PC-3 (cell line): Measurements from ENCODE around the gene LMO1. TPM values are rescaled to one million over a fixed set of nuclear protein-coding genes. Genes with fewer than 3 reads are reported as not detected.

Experiments
- ATAC-seq: fragments of 200-7000 bp; cut with Tn5 transposase; 2 replicates; pipeline ENCODE4 v1.9.1; 2020; ENCODE audit warnings: mild to moderate bottlenecking, moderate library complexity
- BruUV-seq: library from RNA; stranded (reverse); fragments of 400-500 nt; replicated peaks from 2 replicates; lab custom pipeline; 2021; lab: Mats Ljungman, UMichigan
- CTCF ChIA-PET: fragments of 300-600 bp; sonication (Branson Sonifier 250); formaldehyde crosslinking; loops from one replicate; lab custom pipeline; 2022; ENCODE audit warnings: antibody characterized with exemption; lab: Charles Lee
- POLR2A ChIA-PET: fragments of 300-600 bp; sonication (Branson Sonifier 250); formaldehyde crosslinking; loops from one replicate; lab custom pipeline; 2022; ENCODE audit warnings: antibody characterized with exemption; ENCODE audit not compliant: unreplicated experiment; lab: Charles Lee
- DNase-seq: peaks from one replicate; pipeline ENCODE4 v3.0.0-alpha.2; 2015
- H2AFZ ChIP-seq: fragments of 300-600 bp; sonication (generic); 2 replicates; pipeline ENCODE4 v1.6.0; 2016; ENCODE audit warnings: antibody characterized with exemption, low read length
- H3F3A ChIP-seq: fragments of 300-600 bp; sonication (generic); one replicate; pipeline ENCODE4 v1.6.0; 2017; ENCODE audit warnings: antibody characterized with exemption, low read length, control low read depth, mild to moderate bottlenecking; ENCODE audit not compliant: unreplicated experiment
- H3K27ac ChIP-seq: fragments of 300-600 bp; sonication (generic); 2 replicates; pipeline ENCODE4 v1.5.1; 2016; ENCODE audit warnings: mild to moderate bottlenecking, low read length
- H3K27me3 ChIP-seq: fragments of 300-600 bp; sonication (generic); 2 replicates; pipeline ENCODE4 v1.6.1; 2016; ENCODE audit warnings: low read length, mixed read lengths
- H3K36me3 ChIP-seq: fragments of 300-600 bp; sonication (generic); 2 replicates; pipeline ENCODE4 v1.6.1; 2016; ENCODE audit warnings: low read depth, mixed run types, low read length, mixed read lengths
- H3K4me1 ChIP-seq: fragments of 300-600 bp; sonication (generic); 2 replicates; pipeline ENCODE4 v1.5.1; 2016; ENCODE audit warnings: low read length; ENCODE audit not compliant: insufficient read depth
- H3K4me2 ChIP-seq: fragments of 300-600 bp; sonication (generic); 2 replicates; pipeline ENCODE4 v1.6.0; 2016; ENCODE audit warnings: low read length
- H3K4me3 ChIP-seq: fragments of 300-600 bp; sonication (generic); 2 replicates; pipeline ENCODE4 v1.5.1; 2016; ENCODE audit warnings: mild to moderate bottlenecking, low read length, mixed read lengths
- H3K79me2 ChIP-seq: fragments of 300-600 bp; sonication (generic); 2 replicates; pipeline ENCODE4 v1.6.1; 2017; ENCODE audit warnings: low read length, mixed read lengths
- H3K9ac ChIP-seq: fragments of 300-600 bp; sonication (generic); 2 replicates; pipeline ENCODE4 v1.6.0; 2016; ENCODE audit warnings: mild to moderate bottlenecking, low read length
- H3K9me2 ChIP-seq: fragments of 300-600 bp; sonication (generic); replicated peaks from 2 replicates; pipeline ENCODE4 v1.6.1; 2016; ENCODE audit warnings: mixed run types, low read length, mixed read lengths
- H3K9me3 ChIP-seq: fragments of 300-600 bp; sonication (generic); 2 replicates; pipeline ENCODE4 v1.6.1; 2016; ENCODE audit warnings: low read length, mixed read lengths
- H4K20me1 ChIP-seq: fragments of 300-600 bp; sonication (generic); 2 replicates; pipeline ENCODE4 v1.6.1; 2016; ENCODE audit warnings: low read length, mixed read lengths
- EZH2 ChIP-seq: fragments of 300-600 bp; sonication (generic); IDR thresholded peaks from one replicate; pipeline ENCODE4 v1.6.1; 2017; ENCODE audit warnings: antibody characterized with exemption, mild to moderate bottlenecking, low read length; ENCODE audit not compliant: unreplicated experiment
- EZH2phosphoT487 ChIP-seq: fragments of 300-600 bp; sonication (generic); IDR thresholded peaks from 2 replicates; pipeline ENCODE4 v1.6.1; 2018; ENCODE audit warnings: mild to moderate bottlenecking, antibody characterized with exemption, low read length, borderline replicate concordance
- intact Hi-C: fragments of 100-400 bp; cut with micrococcal nuclease; formaldehyde crosslinking; loops from 2 replicates; pipeline ENCODE4 v1.9.0; 2023
- total RNA-seq: library from RNA; depleted of rRNA; stranded (reverse); fragments of >200 nt; gene quantifications from 2 replicates; pipeline ENCODE4 v1.2.3, GENCODE V29; 2014
- TF ChIP-seq, protein P1 (sequence below): fragments of 300-600 bp; sonication (generic); conservative IDR thresholded peaks from 2 replicates; pipeline ENCODE4 v1.5.1; 2017; ENCODE audit warnings: antibody characterized with exemption, low read depth, mild to moderate bottlenecking, low read length

LMO1 gene
- total RNA-seq, 1 experiment from 2014 or later = 0.15 TPM

DNA sequence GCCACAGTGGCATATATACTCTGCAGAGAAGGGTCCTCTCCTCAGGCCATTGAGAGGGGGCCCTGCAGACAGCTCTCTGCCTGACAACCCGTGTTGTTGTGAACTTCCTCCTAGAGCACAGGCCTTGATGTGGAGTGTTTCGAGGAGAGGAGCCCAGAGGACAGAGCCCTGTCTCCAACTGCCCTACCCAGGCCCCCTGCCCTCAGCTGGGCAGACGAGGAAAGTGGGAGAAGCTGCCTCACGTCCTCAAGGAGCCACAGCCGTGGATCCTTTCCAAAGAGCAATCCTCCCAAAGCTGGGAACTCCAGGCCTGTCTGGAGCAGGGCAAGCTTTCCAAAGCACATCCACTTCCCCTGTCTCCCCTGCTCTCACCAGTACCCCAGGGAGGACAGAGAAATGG, 10.7 kb downstream of the LMO1 start:
- H3K9me2 ChIP-seq = no peaks in the 10 kb centered on the region
- ChIA-PET CTCF (no interaction called here), POLR2A (no interaction called here)

DNA sequence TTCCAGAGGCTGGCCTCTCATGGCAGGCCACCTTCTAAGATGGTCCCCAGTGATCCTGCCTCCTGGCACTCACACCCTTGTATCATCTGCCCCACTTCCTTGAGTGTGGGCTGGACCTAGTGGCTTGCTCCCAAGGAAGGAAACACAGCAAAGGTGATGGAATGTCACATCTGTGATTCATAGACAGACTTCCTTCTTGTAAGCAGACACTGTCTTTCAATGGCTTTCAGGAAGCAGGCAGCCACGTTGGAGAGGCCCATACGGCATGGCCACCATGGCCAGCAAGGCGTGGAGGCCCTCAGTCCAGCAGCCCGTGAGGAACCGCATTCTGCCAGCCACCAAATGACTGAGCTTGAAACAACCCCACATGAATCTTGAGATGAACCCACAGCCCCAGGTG, 11.3 kb downstream of the LMO1 start:
- no peak for TF ChIP-seq EZH2phosphoT487
- TF ChIP-seq EZH2 = no peak
- TF ChIP-seq, protein P1, sequence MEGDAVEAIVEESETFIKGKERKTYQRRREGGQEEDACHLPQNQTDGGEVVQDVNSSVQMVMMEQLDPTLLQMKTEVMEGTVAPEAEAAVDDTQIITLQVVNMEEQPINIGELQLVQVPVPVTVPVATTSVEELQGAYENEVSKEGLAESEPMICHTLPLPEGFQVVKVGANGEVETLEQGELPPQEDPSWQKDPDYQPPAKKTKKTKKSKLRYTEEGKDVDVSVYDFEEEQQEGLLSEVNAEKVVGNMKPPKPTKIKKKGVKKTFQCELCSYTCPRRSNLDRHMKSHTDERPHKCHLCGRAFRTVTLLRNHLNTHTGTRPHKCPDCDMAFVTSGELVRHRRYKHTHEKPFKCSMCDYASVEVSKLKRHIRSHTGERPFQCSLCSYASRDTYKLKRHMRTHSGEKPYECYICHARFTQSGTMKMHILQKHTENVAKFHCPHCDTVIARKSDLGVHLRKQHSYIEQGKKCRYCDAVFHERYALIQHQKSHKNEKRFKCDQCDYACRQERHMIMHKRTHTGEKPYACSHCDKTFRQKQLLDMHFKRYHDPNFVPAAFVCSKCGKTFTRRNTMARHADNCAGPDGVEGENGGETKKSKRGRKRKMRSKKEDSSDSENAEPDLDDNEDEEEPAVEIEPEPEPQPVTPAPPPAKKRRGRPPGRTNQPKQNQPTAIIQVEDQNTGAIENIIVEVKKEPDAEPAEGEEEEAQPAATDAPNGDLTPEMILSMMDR = no peak
- DNase-seq (peak; percentile 30), ATAC-seq (peak; percentile 11; the same call in 1 of the 2 replicates)
- Histone ChIP-seq H3K27ac (no peak overlapping the region), H3K9ac (no peak overlapping the region), H3K4me1 (no peaks in the 10 kb centered on the region), H3K27me3 (peaks cover 16% of the 10 kb centered on the region), H3K4me2 (no peak overlapping the region), H3K4me3 (no peak overlapping the region), H4K20me1 (no peaks in the 10 kb centered on the region), H3F3A (no peaks in the 10 kb centered on the region), H3K9me3 (no peaks in the 10 kb centered on the region), H3K9me2 (no peaks in the 10 kb centered on the region), H3K79me2 (no peaks in the 10 kb centered on the region), H3K36me3 (no peaks in the 10 kb centered on the region), H2AFZ (peak overlapping the region; percentile 32; the same call in 1 of the 2 replicates)
- BruUV-seq = no TSS peak
- POLR2A ChIA-PET = no interaction called here
- intact Hi-C loops = no loop called here
- CTCF ChIA-PET = no interaction called here

More for the DNA sequence above, 10.7 kb downstream of the LMO1 start:
- Histone ChIP-seq H3K79me2 (no peaks in the 10 kb centered on the region), H3F3A (no peaks in the 10 kb centered on the region), H2AFZ (peak overlapping the region; percentile 32; the same call in 1 of the 2 replicates), H3K9ac (no peak overlapping the region), H3K4me2 (no peak overlapping the region), H3K4me3 (no peak overlapping the region), H3K36me3 (no peaks in the 10 kb centered on the region), H3K4me1 (no peaks in the 10 kb centered on the region), H3K9me3 (no peaks in the 10 kb centered on the region), H4K20me1 (no peaks in the 10 kb centered on the region), H3K27me3 (peaks cover 16% of the 10 kb centered on the region), H3K27ac (no peak overlapping the region)
- DNase-seq (no peak), ATAC-seq (no peak)
- TF ChIP-seq, protein P1 = no peak
- no peak for TF ChIP-seq EZH2phosphoT487
- TF ChIP-seq EZH2 = no peak
- intact Hi-C loops = no loop called here
- no TSS peak for BruUV-seq

DNA sequence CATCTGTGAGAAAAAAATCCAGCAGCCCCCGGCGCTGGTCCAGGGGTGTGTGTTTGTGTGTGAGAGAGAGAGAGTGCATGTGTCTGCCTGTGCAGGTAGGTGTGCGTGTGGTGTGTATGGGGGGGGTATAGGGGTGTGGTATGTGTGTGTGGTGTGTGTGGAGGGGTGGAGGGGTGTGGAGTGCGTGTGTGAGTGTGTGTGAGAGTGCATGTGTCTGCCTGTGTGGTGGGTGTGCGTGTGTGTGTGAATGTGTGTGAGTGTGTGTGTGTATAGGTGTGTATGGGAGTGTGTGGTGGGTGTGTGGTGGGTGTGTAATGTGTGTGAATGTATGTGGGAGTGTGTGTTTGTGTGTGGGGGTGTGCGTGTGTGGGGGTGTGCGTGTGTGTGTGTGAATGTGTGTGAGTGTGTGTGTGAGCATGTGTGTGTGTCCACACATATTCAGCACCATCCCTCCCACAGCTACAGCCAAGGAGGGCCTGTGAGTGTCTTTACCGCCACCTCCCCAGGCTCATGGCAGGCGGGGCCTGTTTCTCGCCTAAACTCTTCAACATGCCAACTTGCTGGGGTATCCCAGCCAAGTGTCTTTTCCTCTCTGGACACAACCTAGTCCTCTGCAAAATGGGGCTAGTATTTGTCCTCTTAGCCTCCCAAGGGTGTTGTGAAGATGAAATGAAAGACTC, 11.9 kb downstream of the LMO1 start:
- H3K4me1 ChIP-seq = no peaks in the 10 kb centered on the region
- no peak for DNase-seq
- no peaks in the 10 kb centered on the region for H4K20me1 ChIP-seq
- H3K9me3 ChIP-seq = no peaks in the 10 kb centered on the region
- H3K36me3 ChIP-seq = no peaks in the 10 kb centered on the region
- H3K27ac ChIP-seq = no peak overlapping the region
- peaks cover 16% of the 10 kb centered on the region for H3K27me3 ChIP-seq
- BruUV-seq = no TSS peak
- H3K79me2 ChIP-seq = no peaks in the 10 kb centered on the region
- intact Hi-C loops = no loop called here
- no peak overlapping the region for H3K4me3 ChIP-seq
- TF ChIP-seq EZH2 = no peak
- TF ChIP-seq, protein P1 = no peak
- TF ChIP-seq EZH2phosphoT487 = no peak
- ChIA-PET POLR2A (no interaction called here), CTCF (no interaction called here)
- no peak overlapping the region for H3K9ac ChIP-seq
- ATAC-seq = no peak
- no peak overlapping the region for H3K4me2 ChIP-seq
- H2AFZ ChIP-seq = no peak overlapping the region
- no peaks in the 10 kb centered on the region for H3K9me2 ChIP-seq
- H3F3A ChIP-seq = no peaks in the 10 kb centered on the region
